Kidney (tissue), 14 donors: ENCODE data around the gene INPP5A. TPM values are rescaled to one million over a fixed set of nuclear protein-coding genes. Genes with fewer than 3 reads are reported as not detected.

Experiments
- DNase-seq, 5 donors: peaks; one replicate each; pipeline ENCODE4 v3.0.0-alpha.2; 2013 to 2020
- FAIRE-seq: peaks from 2 replicates; lab custom pipeline; 2012; peaks lifted over from hg19 to GRCh38; lab: Jason Lieb, UNC
- H3K27ac ChIP-seq, 2 donors: one replicate each; pipeline ENCODE4 v1.7.0; 2013; ENCODE audit warnings: low read depth in 2 of 2, low read length in 2 of 2, inconsistent platforms in 1 of 2
- H3K27me3 ChIP-seq: one replicate; pipeline ENCODE4 v1.7.1; 2013; ENCODE audit warnings: low read length, inconsistent platforms; ENCODE audit not compliant: control insufficient read depth, insufficient read depth
- H3K36me3 ChIP-seq, 3 donors: one replicate each; pipeline versions ENCODE4 v1.7.0 to v1.7.1; 2013; ENCODE audit warnings: low read length in 3 of 3, control low read depth in 1 of 3, inconsistent platforms in 1 of 3; ENCODE audit not compliant: insufficient read depth in 3 of 3, control insufficient read depth in 2 of 3
- H3K4me1 ChIP-seq, 3 donors: one replicate each; pipeline versions ENCODE4 v1.7.0 to v1.7.1; 2013; ENCODE audit warnings: low read length in 3 of 3, inconsistent platforms in 1 of 3, low read depth in 1 of 3; ENCODE audit not compliant: control insufficient read depth in 2 of 3, insufficient read depth in 2 of 3
- H3K4me3 ChIP-seq, 3 donors: one replicate each; pipeline versions ENCODE4 v1.7.0 to v1.8.1; 2013; ENCODE audit warnings: low read length in 3 of 3, control low read depth in 1 of 3, inconsistent platforms in 1 of 3
- H3K9ac ChIP-seq, 3 donors: one replicate each; pipeline versions ENCODE4 v1.7.0 to v1.7.1; 2013; ENCODE audit warnings: low read length in 3 of 3, control low read depth in 1 of 3, inconsistent platforms in 1 of 3
- H3K9me3 ChIP-seq, 3 donors: one replicate each; pipeline versions ENCODE4 v1.7.0 to v1.7.1; 2013; ENCODE audit warnings: low read length in 3 of 3, control low read depth in 1 of 3, inconsistent platforms in 1 of 3; ENCODE audit not compliant: control insufficient read depth in 2 of 3, insufficient read depth in 1 of 3
- intact Hi-C: fragments of 100-400 bp; cut with DNase I; formaldehyde crosslinking; loops from one replicate; pipeline ENCODE4 v1.11.1; 2022
- polyA plus RNA-seq: library from polyadenylated mRNA; stranded (reverse); fragments of 350-450 nt; fragmentation: Illumina TruSeq; extraction: RNeasy Lipid Tissue Mini Kit (QIAGEN cat#74804); gene quantifications from one replicate; pipeline ENCODE4 v1.2.3, GENCODE V29; 2014; ENCODE audit warnings: low read depth, low replicate concordance; ENCODE audit not compliant: insufficient read depth
- total RNA-seq: library from RNA; stranded (reverse); fragmentation: NEBNext Ultra II Directional; extraction: Animal tissue kit (Norgen Biotek cat#: 25700); gene quantifications from one replicate; pipeline ENCODE4 v1.2.1, GENCODE V29; 2021
- TF ChIP-seq, protein P1 (sequence below): IDR thresholded peaks from 3 replicates; pipeline ENCODE4 v1.5.1; 2012; ENCODE audit warnings: mild to moderate bottlenecking, moderate library complexity, borderline replicate concordance; ENCODE audit not compliant: insufficient read depth; ENCODE audit errors: extremely low read depth
- donor health status: control.
- donor health status: control.
- donor health status: control.
- donor health status: control.
- donor health status: control.
- donor health status: DM: yes; HTN: yes; CAD: no.
- donor health status: Normal renal cell carcinoma (clear cell type).

Gene INPP5A
- total and polyA plus RNA-seq, 2 donors from 2014 or later: 20.8 to 40.3 TPM

DNA sequence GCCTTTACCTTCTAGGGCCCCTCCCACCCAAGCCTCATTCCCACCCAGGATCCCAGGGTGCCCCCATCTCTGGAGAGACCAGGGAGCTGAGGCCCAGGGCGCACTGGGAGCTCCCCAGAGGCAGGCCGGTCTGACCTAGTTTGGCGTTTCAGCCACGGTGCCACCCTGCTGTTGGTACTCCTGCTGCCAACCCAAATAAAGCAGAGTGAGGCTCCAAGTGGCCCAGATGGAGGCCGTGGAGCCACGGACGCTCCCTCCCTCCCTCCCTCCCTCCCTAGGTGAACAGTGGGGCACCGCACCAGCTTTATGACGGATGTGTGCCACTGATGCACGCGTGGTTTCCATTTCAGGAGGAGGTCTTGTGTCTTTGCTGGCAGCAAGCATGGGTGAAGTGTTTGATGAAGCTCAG lies 1.8 kb downstream of the INPP5A start:
- H3K4me1 ChIP-seq: peaks cover 0 to 52% (median 16%) of the 10 kb centered on the region in 3 donors
- DNase-seq: peak in 2 of 5 donors; percentile 64 to 84

DNA sequence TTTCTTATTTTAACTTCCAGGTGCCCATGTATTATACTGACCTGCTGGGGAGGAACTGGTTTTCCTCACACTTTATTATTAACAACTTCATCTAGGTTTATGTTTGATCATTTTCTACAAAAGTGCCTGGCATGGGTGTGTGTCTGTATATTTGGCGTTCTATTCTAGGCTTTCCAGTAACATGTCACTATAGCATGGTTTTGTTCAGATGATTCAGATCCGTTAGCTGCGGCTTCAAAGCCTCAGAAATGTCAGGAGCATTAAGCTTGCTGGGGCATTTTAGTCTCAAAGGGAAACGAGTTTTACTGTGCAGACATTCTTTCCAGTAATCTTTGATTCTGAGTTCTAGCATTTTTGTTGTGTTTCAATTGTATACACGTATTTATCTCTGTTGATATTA lies 2.3 kb downstream of the INPP5A start:
- intact Hi-C loops: no loop called here
- no peak for FAIRE-seq
- Histone ChIP-seq H3K27ac (no peak overlapping the region), H3K36me3 (no peaks in the 10 kb centered on the region), H3K9me3 (no peaks in the 10 kb centered on the region), H3K4me1 (peaks cover 0 to 53% (median 16%) of the 10 kb centered on the region in 3 donors), H3K9ac (no peak overlapping the region), H3K27me3 (no peaks in the 10 kb centered on the region), H3K4me3 (peak overlapping the region in 1 of 3 donors; percentile 76)
- TF ChIP-seq, protein P1, sequence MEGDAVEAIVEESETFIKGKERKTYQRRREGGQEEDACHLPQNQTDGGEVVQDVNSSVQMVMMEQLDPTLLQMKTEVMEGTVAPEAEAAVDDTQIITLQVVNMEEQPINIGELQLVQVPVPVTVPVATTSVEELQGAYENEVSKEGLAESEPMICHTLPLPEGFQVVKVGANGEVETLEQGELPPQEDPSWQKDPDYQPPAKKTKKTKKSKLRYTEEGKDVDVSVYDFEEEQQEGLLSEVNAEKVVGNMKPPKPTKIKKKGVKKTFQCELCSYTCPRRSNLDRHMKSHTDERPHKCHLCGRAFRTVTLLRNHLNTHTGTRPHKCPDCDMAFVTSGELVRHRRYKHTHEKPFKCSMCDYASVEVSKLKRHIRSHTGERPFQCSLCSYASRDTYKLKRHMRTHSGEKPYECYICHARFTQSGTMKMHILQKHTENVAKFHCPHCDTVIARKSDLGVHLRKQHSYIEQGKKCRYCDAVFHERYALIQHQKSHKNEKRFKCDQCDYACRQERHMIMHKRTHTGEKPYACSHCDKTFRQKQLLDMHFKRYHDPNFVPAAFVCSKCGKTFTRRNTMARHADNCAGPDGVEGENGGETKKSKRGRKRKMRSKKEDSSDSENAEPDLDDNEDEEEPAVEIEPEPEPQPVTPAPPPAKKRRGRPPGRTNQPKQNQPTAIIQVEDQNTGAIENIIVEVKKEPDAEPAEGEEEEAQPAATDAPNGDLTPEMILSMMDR: no peak
- peak in 2 of 5 donors; percentile 17 to 44 for DNase-seq

More for the DNA sequence above, 1.8 kb downstream of the INPP5A start:
- Histone ChIP-seq H3K36me3 (no peaks in the 10 kb centered on the region), H3K9ac (peak overlapping the region in 1 of 3 donors; percentile 65), H3K27ac (peak overlapping the region; percentile 71 to 75), H3K4me3 (peak overlapping the region in 1 of 3 donors; percentile 76), H3K9me3 (no peaks in the 10 kb centered on the region), H3K27me3 (no peaks in the 10 kb centered on the region)
- TF ChIP-seq, protein P1: no peak
- no peak for FAIRE-seq
- intact Hi-C loops: no loop called here

DNA sequence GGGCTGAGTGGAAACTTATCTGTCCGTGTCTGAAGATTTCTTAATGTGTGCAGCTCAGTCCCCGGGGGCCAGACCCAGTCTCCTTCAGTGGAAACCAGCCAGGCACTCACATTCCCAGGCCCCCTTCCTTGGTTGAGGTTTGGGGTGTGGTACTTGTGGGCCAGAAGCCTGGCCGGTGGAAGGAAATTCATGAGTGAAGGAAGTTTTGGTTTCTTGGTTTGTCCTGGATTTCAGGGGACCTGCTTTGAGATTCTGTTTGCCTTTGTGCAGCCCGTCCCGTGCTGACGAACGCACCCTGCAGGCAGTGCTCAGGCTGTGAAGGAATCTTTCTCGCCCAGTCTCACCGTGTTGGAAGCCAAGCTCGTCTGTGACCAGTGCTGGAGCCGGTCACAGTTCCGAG lies 2.9 kb downstream of the INPP5A start:
- Histone ChIP-seq H3K9ac (no peak overlapping the region), H3K4me1 (peaks cover 0 to 53% (median 16%) of the 10 kb centered on the region in 3 donors), H3K9me3 (no peaks in the 10 kb centered on the region), H3K4me3 (peak overlapping the region in 2 of 3 donors; percentile 4 to 17), H3K27ac (no peak overlapping the region), H3K36me3 (no peaks in the 10 kb centered on the region), H3K27me3 (no peaks in the 10 kb centered on the region)
- no peak for FAIRE-seq
- DNase-seq: peak in 4 of 5 donors; percentile 33 to 66 (median 56)
- intact Hi-C loops: no loop called here
- TF ChIP-seq, protein P1: peak; percentile 12

DNA sequence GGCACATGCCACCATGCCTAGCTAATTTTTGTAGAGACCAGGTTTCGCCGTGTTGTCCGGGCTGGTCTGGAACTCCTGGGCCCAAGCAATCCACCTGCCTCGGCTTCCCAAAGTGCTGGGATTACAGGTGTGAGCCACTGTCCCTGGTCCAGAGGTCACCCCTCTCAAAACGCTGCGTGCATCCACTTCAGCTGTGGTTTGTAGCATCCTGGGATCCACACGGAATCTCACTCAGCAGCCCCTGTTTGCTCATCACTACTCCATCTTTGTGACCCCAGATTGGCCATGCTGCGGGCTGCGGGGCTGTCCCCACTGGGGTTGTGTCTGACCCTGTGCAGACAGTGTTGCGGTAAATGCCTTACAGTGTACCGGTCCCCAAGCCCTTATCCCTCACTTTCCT lies 3.5 kb downstream of the INPP5A start:
- H3K36me3 ChIP-seq: no peaks in the 10 kb centered on the region
- no peak overlapping the region for H3K4me3 ChIP-seq
- TF ChIP-seq, protein P1: no peak
- DNase-seq: peak in 2 of 5 donors; percentile 36 to 56
- intact Hi-C loops: no loop called here
- no peak for FAIRE-seq
- no peaks in the 10 kb centered on the region for H3K27me3 ChIP-seq
- H3K27ac ChIP-seq: no peak overlapping the region
- H3K9me3 ChIP-seq: no peaks in the 10 kb centered on the region
- H3K4me1 ChIP-seq: peaks cover 0 to 56% (median 17%) of the 10 kb centered on the region in 3 donors
- no peak overlapping the region for H3K9ac ChIP-seq
